MCF 10A (cell line): ENCODE results near the gene DIP2B. TPM values are rescaled to one million over a fixed set of nuclear protein-coding genes. Genes with fewer than 3 reads are reported as not detected.

Experiments
- BruUV-seq: library from RNA; stranded (reverse); fragments of 400-500 nt; replicated peaks from 2 replicates; lab custom pipeline; 2021; lab: Mats Ljungman, UMichigan
- CTCF ChIA-PET: fragments of 300-600 bp; sonication (Branson Sonifier 250); formaldehyde crosslinking; extraction: SDS; loops from one replicate; lab custom pipeline; 2021; ENCODE audit warnings: antibody characterized with exemption, inconsistent platforms; lab: Yijun Ruan, JAX
- POLR2A ChIA-PET: fragments of 300-600, 350-650 bp; sonication (Branson Sonifier 250); formaldehyde crosslinking; extraction: SDS; loops from one replicate; lab custom pipeline; 2020; ENCODE audit warnings: antibody characterized with exemption, inconsistent platforms; lab: Yijun Ruan, JAX
- DNase-seq: peaks from one replicate; pipeline ENCODE4 v3.0.0-alpha.2; 2018; ENCODE audit not compliant: unreplicated experiment
- H3K27ac Mint-ChIP-seq: one replicate; pipeline ENCODE4 v1.8.0; 2022; ENCODE audit warnings: mild to moderate bottlenecking, low read depth, mixed read lengths; ENCODE audit not compliant: unreplicated experiment
- H3K27me3 Mint-ChIP-seq: one replicate; pipeline ENCODE4 v1.8.0; 2022; ENCODE audit warnings: mixed read lengths; ENCODE audit not compliant: insufficient read depth, unreplicated experiment
- H3K36me3 Mint-ChIP-seq: one replicate; pipeline ENCODE4 v1.8.0; 2022; ENCODE audit warnings: mild to moderate bottlenecking, moderate library complexity, mixed read lengths; ENCODE audit not compliant: insufficient read depth, unreplicated experiment
- H3K4me1 Mint-ChIP-seq: one replicate; pipeline ENCODE4 v1.8.0; 2022; ENCODE audit warnings: mixed read lengths; ENCODE audit not compliant: insufficient read depth, unreplicated experiment
- H3K4me3 Mint-ChIP-seq: one replicate; pipeline ENCODE4 v1.8.0; 2022; ENCODE audit warnings: mild to moderate bottlenecking, moderate library complexity, mixed read lengths; ENCODE audit not compliant: unreplicated experiment
- H3K9me3 Mint-ChIP-seq: one replicate; pipeline ENCODE4 v1.8.0; 2022; ENCODE audit warnings: mixed read lengths; ENCODE audit not compliant: unreplicated experiment
- CTCF ChIP-seq: fragments of 200-600 bp; IDR thresholded peaks from one replicate; pipeline ENCODE4 v1.8.0; 2022; ENCODE audit warnings: antibody characterized with exemption, mild to moderate bottlenecking; ENCODE audit not compliant: unreplicated experiment
- intact Hi-C: fragments of 100-400 bp; cut with micrococcal nuclease; formaldehyde crosslinking; loops from 2 replicates; pipeline ENCODE4 v1.14.1; 2022
- total RNA-seq: library from RNA; stranded (reverse); gene quantifications from 2 replicates; pipeline ENCODE4 v1.2.3, GENCODE V29; 2022

The DIP2B gene
- total RNA-seq, 1 experiment from 2014 or later, result 18.8 TPM

GRCh38 chr12:50620978-50621360, 116.2 kb downstream of the DIP2B start:
- Mint-ChIP-seq H3K4me3 (no peak overlapping the region), H3K27ac (peak overlapping the region; percentile 61), H3K9me3 (no peaks in the 10 kb centered on the region), H3K27me3 (no peaks in the 10 kb centered on the region), H3K36me3 (no peaks in the 10 kb centered on the region), H3K4me1 (peaks cover 50% of the 10 kb centered on the region)
- POLR2A ChIA-PET, result interaction anchor here (0.6 to 7.2 kb wide), 14 partner anchors 8 to 215 kb away, joined by 3 to 77 read pairs (median 6); partner anchors contain the start of gene DIP2B
- no peak for DNase-seq
- intact Hi-C loops, result loop anchor here (5.0 kb wide), 1 partner anchor 114 kb away; no protein-coding TSS in a partner anchor
- no peak for TF ChIP-seq CTCF
- no TSS peak for BruUV-seq
- CTCF ChIA-PET, result interaction anchor here (0.6 to 3.3 kb wide), 11 partner anchors 15 to 116 kb away, joined by 3 to 21 read pairs (median 5); partner anchors contain the start of gene DIP2B

GRCh38 chr12:50621399-50622300, 116.9 kb downstream of the DIP2B start:
- Mint-ChIP-seq H3K36me3 (no peaks in the 10 kb centered on the region), H3K4me1 (peaks cover 44% of the 10 kb centered on the region), H3K4me3 (no peak overlapping the region), H3K27ac (peak overlapping the region; percentile 61), H3K27me3 (no peaks in the 10 kb centered on the region), H3K9me3 (no peaks in the 10 kb centered on the region)
- intact Hi-C loops, result loop anchor here (5.0 kb wide), 1 partner anchor 114 kb away; no protein-coding TSS in a partner anchor
- DNase-seq, result no peak
- BruUV-seq, result no TSS peak
- ChIA-PET POLR2A (interaction anchor here (0.6 to 7.2 kb wide), 14 partner anchors 7 to 366 kb away, joined by 3 to 77 read pairs (median 4); partner anchors contain the start of gene DIP2B), CTCF (interaction anchor here (0.6 to 3.3 kb wide), 11 partner anchors 16 to 117 kb away, joined by 3 to 21 read pairs (median 5); partner anchors contain the start of gene DIP2B)
- no peak for TF ChIP-seq CTCF

- BruUV-seq, result no TSS peak
- Mint-ChIP-seq H3K27me3 (no peaks in the 10 kb centered on the region), H3K9me3 (peaks cover 4% of the 10 kb centered on the region), H3K27ac (no peak overlapping the region), H3K4me3 (no peak overlapping the region), H3K36me3 (peaks cover 10% of the 10 kb centered on the region), H3K4me1 (peaks cover 25% of the 10 kb centered on the region)
- CTCF ChIA-PET, result no interaction called here
- TF ChIP-seq CTCF, result no peak
- POLR2A ChIA-PET, result interaction anchor here (0.8 to 1.8 kb wide), 3 partner anchors 9 to 46 kb away, joined by 3 to 4 read pairs (median 3); no protein-coding TSS in a partner anchor
- intact Hi-C loops, result no loop called here
- DNase-seq, result no peak
Observed at GRCh38 chr12:50625029-50625925, 120.5 kb downstream of the DIP2B start.
